Mammary epithelial cell (primary cell): ENCODE data around the gene NEK6.

ENCODE experiments used
- EZH2 ChIP-seq: IDR thresholded peaks from 2 replicates; pipeline ENCODE4 v1.6.1; 2012; ENCODE audit warnings: low read length, inconsistent platforms, borderline replicate concordance
- TF ChIP-seq, protein P1 (sequence below), 2 donors: IDR thresholded peaks in 1 of 2; conservative IDR thresholded peaks in 1 of 2; 2 replicates each; pipeline ENCODE4 v1.5.1; 2011 to 2012; ENCODE audit warnings: inconsistent platforms in 2 of 2, low read length in 2 of 2, mild to moderate bottlenecking in 2 of 2, control low read depth in 1 of 2, low read depth in 1 of 2; ENCODE audit not compliant: insufficient read depth in 1 of 2; ENCODE audit errors: extremely low read depth in 1 of 2

DNA sequence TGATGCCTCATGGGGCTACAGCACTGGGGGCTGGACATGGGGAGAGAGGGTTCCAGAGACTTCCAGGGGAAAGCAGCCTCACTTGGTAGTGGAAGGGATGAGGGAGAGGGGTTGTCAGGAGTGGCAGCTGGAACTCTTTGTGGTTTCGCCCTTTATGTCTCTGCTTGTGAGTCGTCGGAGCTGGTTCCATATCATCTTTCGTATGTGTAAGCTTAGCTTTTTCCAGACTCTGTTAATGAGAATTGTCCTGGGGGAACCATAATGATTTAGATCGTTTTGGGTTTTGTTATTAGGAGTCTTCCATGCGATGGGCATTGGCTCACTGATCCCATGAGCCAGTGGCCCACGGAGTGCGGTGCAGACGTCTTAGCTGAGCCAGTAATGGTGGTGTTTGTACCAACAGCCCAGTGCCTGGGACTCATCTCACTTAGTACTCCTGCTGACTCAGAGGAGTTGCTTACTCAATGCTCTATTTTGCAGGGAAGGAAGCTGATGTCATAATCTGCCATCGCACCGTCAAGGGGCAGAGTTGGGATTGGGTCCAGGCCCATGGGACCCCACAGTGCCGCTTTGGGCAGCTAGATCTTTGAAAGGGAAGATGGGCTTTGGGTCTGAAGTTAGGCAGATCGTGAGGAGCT lies 48.5 kb downstream of the NEK6 start:
- TF ChIP-seq, protein P1, sequence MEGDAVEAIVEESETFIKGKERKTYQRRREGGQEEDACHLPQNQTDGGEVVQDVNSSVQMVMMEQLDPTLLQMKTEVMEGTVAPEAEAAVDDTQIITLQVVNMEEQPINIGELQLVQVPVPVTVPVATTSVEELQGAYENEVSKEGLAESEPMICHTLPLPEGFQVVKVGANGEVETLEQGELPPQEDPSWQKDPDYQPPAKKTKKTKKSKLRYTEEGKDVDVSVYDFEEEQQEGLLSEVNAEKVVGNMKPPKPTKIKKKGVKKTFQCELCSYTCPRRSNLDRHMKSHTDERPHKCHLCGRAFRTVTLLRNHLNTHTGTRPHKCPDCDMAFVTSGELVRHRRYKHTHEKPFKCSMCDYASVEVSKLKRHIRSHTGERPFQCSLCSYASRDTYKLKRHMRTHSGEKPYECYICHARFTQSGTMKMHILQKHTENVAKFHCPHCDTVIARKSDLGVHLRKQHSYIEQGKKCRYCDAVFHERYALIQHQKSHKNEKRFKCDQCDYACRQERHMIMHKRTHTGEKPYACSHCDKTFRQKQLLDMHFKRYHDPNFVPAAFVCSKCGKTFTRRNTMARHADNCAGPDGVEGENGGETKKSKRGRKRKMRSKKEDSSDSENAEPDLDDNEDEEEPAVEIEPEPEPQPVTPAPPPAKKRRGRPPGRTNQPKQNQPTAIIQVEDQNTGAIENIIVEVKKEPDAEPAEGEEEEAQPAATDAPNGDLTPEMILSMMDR (conservative IDR thresholded peaks at IDR 0.05 in 1 of 2, IDR thresholded peaks at IDR 0.05 in 1 of 2; ENCODE audit: extremely low read depth in 1 of 2, insufficient read depth in 1 of 2, low read depth in 1 of 2, low read length in 2 of 2) = no peak
- no peak for TF ChIP-seq EZH2
